ENCODE measurements around the gene TOM1. TPM values are rescaled to one million over a fixed set of nuclear protein-coding genes. Genes with fewer than 3 reads are reported as not detected.

Gene TOM1
- total RNA-seq, 1 donor from 2014 or later, result 35.6 TPM

DNA sequence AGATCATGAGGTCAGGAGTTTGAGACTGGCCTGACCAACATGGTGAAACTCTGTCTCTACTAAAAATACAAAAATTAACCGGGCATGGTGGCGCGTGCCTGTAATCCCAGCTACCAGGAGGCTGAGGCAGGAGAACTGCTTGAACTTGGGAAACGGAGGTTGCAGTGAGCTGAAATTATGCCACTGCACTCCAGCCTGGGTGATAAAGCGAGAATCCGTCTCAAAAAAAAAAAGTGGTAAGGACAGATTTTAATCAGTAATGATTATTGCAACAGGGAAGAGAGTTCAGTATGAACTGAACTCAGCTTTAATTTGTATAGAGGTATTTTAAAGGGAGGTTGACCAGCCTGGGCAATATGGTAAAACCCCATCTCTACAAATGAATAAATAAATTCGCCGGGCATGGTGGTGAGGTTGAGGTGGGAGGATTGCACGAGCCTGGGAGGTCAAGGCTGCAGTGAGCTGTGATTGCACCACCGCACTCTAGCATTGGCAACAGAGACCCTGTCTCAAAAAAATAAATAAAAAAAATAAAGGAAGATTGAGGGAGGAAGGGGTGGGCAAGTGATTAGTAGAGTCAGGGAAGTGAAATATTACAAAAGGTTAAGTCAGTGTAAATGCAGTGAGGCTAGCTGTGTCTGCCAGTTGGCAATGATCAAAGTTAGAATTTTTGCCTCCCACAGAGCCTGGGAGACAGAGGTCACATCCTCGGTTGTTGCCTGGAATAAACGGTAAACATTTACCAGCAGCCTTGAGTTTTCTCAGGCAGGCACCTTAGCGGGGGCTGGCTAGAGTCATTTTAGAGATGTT, 97.6 kb downstream of the TOM1 start:
- DNase-seq, result no peak

Small RNA genes within 50 kb of the gene (small RNA-seq; reads per million reads assigned to genes)
- gene MIR3909 (ENCODE audit: low replicate concordance), result 7.0 reads per million, percentile 93 among the genes with 10 or more reads in this experiment
- not detected for gene MIR6069 (ENCODE audit: low replicate concordance)

Other genes starting within 250 kb of the TOM1 start
- not detected for gene ISX, start 233.7 kb upstream of the TOM1 start, total RNA-seq
- 18.8 TPM for gene HMGXB4, start 42.4 kb upstream of the TOM1 start, total RNA-seq
- 11.1 TPM for gene HMOX1, start 81.2 kb downstream of the TOM1 start, total RNA-seq
- 26.7 TPM for gene MCM5, start 100.2 kb downstream of the TOM1 start, total RNA-seq
- gene RASD2, start 240.9 kb downstream of the TOM1 start, total RNA-seq, result 2.8 TPM